Limb (tissue), 2 donors: ENCODE measurements around the gene PGLYRP4.

Experiments used
- DNase-seq, 2 donors: peaks; one replicate each; pipeline ENCODE4 v3.0.0-alpha.2; 2016; ENCODE audit errors: extremely low spot score in 2 of 2

PGLYRP4 gene

GRCh38 chr1:153292740-153293479 is 55.7 kb downstream of the PGLYRP4 start:
- DNase-seq, result no peak

GRCh38 chr1:153292185-153292584 is 56.5 kb downstream of the PGLYRP4 start:
- no peak for DNase-seq

- no peak for DNase-seq
Observed at GRCh38 chr1:153291514-153291913, 57.1 kb downstream of the PGLYRP4 start.

- no peak for DNase-seq
Observed at GRCh38 chr1:153288634-153289275, 59.9 kb downstream of the PGLYRP4 start.
